ENCODE results near the gene TERF2IP.

DNA sequence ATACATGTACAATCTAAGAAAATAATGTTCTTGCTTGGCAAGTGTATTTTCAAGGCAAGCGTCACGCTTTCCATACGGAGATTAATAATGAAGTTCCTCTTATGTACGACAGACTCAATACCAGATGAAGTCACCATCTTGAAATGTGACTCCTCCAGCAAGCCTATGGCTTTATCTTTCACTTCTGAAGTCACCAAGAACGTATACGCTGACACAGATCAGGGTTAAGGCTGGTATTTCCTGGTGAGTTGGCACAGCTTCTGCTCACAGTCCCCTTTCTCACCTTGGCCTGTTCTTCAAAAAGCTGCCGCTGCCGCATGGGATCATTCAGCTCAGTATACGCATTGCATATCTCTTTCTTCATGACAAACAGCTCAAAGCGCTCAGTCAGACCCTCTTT is 18.4 kb upstream of the TERF2IP start:
- TF ChIP-seq CREB5 (CRISPR knock-in tag; IDR thresholded peaks at IDR 0.05; ENCODE audit: low read depth): no peak
- no peak for TF ChIP-seq ZFP30 (CRISPR knock-in tag; IDR thresholded peaks at IDR 0.05)
- TF ChIP-seq TOX (CRISPR knock-in tag; IDR thresholded peaks at IDR 0.05; ENCODE audit: borderline replicate concordance): no peak
- TF ChIP-seq ZFP3 (CRISPR knock-in tag; IDR thresholded peaks at IDR 0.05): no peak
- no peak for TF ChIP-seq POU6F1 (CRISPR knock-in tag; IDR thresholded peaks at IDR 0.05; ENCODE audit: borderline replicate concordance, low read depth)
- TF ChIP-seq OSR1 (CRISPR knock-in tag; IDR thresholded peaks at IDR 0.05): no peak
- TF ChIP-seq, protein P1, sequence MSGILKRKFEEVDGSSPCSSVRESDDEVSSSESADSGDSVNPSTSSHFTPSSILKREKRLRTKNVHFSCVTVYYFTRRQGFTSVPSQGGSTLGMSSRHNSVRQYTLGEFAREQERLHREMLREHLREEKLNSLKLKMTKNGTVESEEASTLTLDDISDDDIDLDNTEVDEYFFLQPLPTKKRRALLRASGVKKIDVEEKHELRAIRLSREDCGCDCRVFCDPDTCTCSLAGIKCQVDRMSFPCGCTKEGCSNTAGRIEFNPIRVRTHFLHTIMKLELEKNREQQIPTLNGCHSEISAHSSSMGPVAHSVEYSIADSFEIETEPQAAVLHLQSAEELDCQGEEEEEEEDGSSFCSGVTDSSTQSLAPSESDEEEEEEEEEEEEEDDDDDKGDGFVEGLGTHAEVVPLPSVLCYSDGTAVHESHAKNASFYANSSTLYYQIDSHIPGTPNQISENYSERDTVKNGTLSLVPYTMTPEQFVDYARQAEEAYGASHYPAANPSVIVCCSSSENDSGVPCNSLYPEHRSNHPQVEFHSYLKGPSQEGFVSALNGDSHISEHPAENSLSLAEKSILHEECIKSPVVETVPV (CRISPR knock-in tag; IDR thresholded peaks at IDR 0.05): no peak
- TF ChIP-seq ZC3H10 (CRISPR knock-in tag; IDR thresholded peaks at IDR 0.05): no peak
- no peak for TF ChIP-seq ARNTL (CRISPR knock-in tag; IDR thresholded peaks at IDR 0.05; ENCODE audit: borderline replicate concordance, low read depth)
- no peak for TF ChIP-seq CSDC2 (CRISPR knock-in tag; IDR thresholded peaks at IDR 0.05)
- no peak for TF ChIP-seq RARB (CRISPR knock-in tag; IDR thresholded peaks at IDR 0.05)
- TF ChIP-seq ISL1 (CRISPR knock-in tag; IDR thresholded peaks at IDR 0.05): no peak
- no peak for TF ChIP-seq ZNF8 (CRISPR knock-in tag; IDR thresholded peaks at IDR 0.05)
- TF ChIP-seq PATZ1 (CRISPR knock-in tag; IDR thresholded peaks at IDR 0.05; ENCODE audit: borderline replicate concordance): no peak
